A673 (cell line): ENCODE data around the gene BAIAP2L2. TPM values are rescaled to one million over a fixed set of nuclear protein-coding genes. Genes with fewer than 3 reads are reported as not detected.

Experiments used
- BruUV-seq: library from RNA; stranded (reverse); fragments of 400-500 nt; replicated peaks from 2 replicates; lab custom pipeline; 2021; lab: Mats Ljungman, UMichigan
- CTCF ChIA-PET: fragments of 300-600 bp; sonication (Branson Sonifier 250); formaldehyde crosslinking; loops from one replicate; lab custom pipeline; 2022; ENCODE audit warnings: antibody characterized with exemption; lab: Charles Lee
- POLR2A ChIA-PET: fragments of 300-600 bp; sonication (Branson Sonifier 250); formaldehyde crosslinking; loops from one replicate; lab custom pipeline; 2022; ENCODE audit warnings: antibody characterized with exemption; ENCODE audit not compliant: low non-redundant PET; lab: Charles Lee
- DNase-seq: peaks from one replicate; pipeline ENCODE4 v3.0.0-alpha.2; 2015; ENCODE audit warnings: low spot score
- H3K27ac ChIP-seq: fragments of 200-600 bp; sonication (generic); 2 replicates; pipeline ENCODE4 v1.5.1; 2016; ENCODE audit warnings: mixed run types, low read depth, mild to moderate bottlenecking, mixed read lengths, antibody characterized with exemption, low read length; ENCODE audit not compliant: poor library complexity, severe bottlenecking
- H3K27me3 ChIP-seq: fragments of 200-600 bp; sonication (generic); replicated peaks from 2 replicates; pipeline ENCODE4 v1.6.1; 2017; ENCODE audit warnings: mixed run types, low read depth, mild to moderate bottlenecking, mixed read lengths, antibody characterized with exemption, low read length; ENCODE audit not compliant: insufficient read depth, poor library complexity
- H3K36me3 ChIP-seq: fragments of 200-600 bp; sonication (generic); 2 replicates; pipeline ENCODE4 v1.6.1; 2016; ENCODE audit warnings: mixed run types, mild to moderate bottlenecking, mixed read lengths, antibody characterized with exemption, low read length; ENCODE audit not compliant: insufficient read depth, poor library complexity, severe bottlenecking
- H3K4me1 ChIP-seq: fragments of 200-600 bp; sonication (generic); 2 replicates; pipeline ENCODE4 v1.6.1; 2017; ENCODE audit warnings: mixed run types, mild to moderate bottlenecking, mixed read lengths, antibody characterized with exemption, low read length; ENCODE audit not compliant: insufficient read depth, poor library complexity, severe bottlenecking
- H3K4me3 ChIP-seq: fragments of 200-600 bp; sonication (generic); 2 replicates; pipeline ENCODE4 v1.5.1; 2016; ENCODE audit warnings: low read depth, mixed run types, mild to moderate bottlenecking, mixed read lengths, low read length; ENCODE audit not compliant: poor library complexity, severe bottlenecking
- H3K9me3 ChIP-seq: fragments of 200-600 bp; sonication (generic); 2 replicates; pipeline ENCODE4 v1.6.1; 2016; ENCODE audit warnings: mixed run types, low read depth, mild to moderate bottlenecking, mixed read lengths, antibody characterized with exemption, low read length; ENCODE audit not compliant: poor library complexity, severe bottlenecking
- EZH2 ChIP-seq: fragments of 200-600 bp; sonication (generic); IDR thresholded peaks from 2 replicates; pipeline ENCODE4 v1.6.1; 2017; ENCODE audit warnings: borderline replicate concordance, low read depth, mild to moderate bottlenecking, mixed read lengths, antibody characterized with exemption, low read length; ENCODE audit not compliant: poor library complexity, severe bottlenecking
- intact Hi-C: fragments of 100-400 bp; cut with micrococcal nuclease; formaldehyde crosslinking; loops from one replicate; pipeline ENCODE4 v1.10.0; 2022; ENCODE audit not compliant: unreplicated experiment
- total RNA-seq: library from RNA; stranded (reverse); gene quantifications from 2 replicates; pipeline ENCODE4 v1.2.3, GENCODE V29; 2021
- TF ChIP-seq, protein P1 (sequence below): fragments of 300-800, 200-600 bp; sonication (generic); conservative IDR thresholded peaks from 2 replicates; pipeline ENCODE4 v1.5.1; 2017; ENCODE audit warnings: low read depth, mild to moderate bottlenecking, antibody characterized with exemption, low read length, moderate library complexity, mixed read lengths

BAIAP2L2 gene
- total RNA-seq, 1 experiment from 2014 or later = 2.5 TPM

DNA sequence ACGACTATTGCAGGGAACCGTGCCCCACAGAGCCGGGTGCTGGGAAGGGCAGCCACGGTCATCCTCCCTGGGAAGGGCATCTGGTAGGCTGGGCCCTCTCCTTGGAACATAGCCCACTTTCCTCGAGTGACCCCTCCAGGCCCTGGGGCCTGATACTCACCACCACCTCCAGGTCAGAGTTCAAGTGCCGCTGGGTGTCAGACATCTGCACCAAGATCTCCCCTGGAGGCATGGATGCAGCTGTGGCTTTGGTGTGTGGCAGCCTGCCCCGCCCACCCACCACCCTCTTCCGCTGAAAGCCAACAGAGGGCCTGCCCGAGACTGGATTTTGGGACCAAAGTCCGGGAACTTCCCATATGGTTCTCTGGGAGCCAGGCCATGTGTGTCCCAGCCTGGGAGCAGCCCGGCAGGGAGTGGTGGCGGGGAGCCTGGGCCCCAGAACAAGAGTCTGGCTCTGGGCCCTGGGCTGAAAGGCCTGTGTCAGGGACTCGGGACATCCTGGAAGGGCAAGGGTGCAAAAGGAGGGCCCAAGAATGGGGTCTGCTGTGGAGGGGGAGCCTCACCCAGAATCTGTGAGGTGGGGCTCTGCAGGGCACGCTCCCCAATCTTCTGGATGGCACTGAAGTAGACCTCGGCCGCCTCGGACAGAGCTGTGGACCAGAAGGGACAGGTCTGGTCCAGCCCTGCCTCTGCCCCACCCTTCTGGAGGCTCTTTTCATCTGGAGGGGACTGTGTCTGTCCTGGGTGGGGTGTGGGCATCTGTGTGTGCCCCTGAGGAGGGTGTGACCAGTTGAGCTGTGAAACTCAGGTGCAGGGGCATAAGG, 2.6 kb downstream of the BAIAP2L2 start:
- no TSS peak for BruUV-seq
- POLR2A ChIA-PET = no interaction called here

DNA sequence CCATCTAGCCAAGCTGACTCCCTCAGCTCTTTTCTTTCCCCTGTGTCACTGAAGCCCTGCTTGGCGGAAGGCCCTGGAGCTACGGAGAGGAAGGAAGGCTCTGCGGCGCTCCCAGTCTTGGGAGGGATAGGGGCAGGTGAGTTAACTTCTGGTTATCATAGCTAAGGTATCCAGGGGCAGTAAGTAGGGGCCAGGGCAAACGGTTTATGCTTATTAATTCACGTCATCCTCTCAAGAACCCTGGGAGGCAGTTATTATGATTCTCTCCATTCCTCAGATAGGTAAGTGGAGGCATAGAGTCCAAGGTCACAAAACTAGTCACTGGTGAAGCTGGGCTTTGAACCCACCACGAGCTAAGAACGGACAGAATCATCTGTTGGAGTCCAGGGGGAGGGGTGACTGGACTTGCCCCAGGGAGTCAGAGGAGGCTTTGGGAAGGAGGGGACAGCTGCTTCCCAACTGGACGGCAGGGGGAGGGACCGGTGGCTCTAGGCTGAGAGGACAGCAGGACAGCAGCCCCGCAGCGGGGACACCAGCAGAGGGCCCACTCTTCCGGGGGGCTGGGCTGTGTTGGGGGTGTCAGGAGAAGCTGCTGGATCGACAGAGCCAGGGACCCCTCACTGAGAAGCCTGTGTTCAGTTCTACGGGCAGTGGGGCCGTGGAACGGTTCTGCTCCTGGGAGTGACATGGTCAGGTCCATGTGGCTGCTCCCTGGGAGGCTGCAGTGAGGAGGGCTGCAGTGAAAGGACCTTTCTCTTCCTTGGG, 3.5 kb downstream of the BAIAP2L2 start:
- BruUV-seq = no TSS peak
- ChIA-PET CTCF (no interaction called here), POLR2A (no interaction called here)

More for the DNA sequence above, 2.6 kb downstream of the BAIAP2L2 start:
- Histone ChIP-seq H3K36me3 (no peaks in the 10 kb centered on the region), H3K4me1 (no peaks in the 10 kb centered on the region), H3K27me3 (no peaks in the 10 kb centered on the region), H3K4me3 (no peak overlapping the region), H3K27ac (no peak overlapping the region), H3K9me3 (no peaks in the 10 kb centered on the region)
- no peak for DNase-seq
- intact Hi-C loops = no loop called here
- CTCF ChIA-PET = no interaction called here
- no peak for TF ChIP-seq EZH2
- TF ChIP-seq, protein P1, sequence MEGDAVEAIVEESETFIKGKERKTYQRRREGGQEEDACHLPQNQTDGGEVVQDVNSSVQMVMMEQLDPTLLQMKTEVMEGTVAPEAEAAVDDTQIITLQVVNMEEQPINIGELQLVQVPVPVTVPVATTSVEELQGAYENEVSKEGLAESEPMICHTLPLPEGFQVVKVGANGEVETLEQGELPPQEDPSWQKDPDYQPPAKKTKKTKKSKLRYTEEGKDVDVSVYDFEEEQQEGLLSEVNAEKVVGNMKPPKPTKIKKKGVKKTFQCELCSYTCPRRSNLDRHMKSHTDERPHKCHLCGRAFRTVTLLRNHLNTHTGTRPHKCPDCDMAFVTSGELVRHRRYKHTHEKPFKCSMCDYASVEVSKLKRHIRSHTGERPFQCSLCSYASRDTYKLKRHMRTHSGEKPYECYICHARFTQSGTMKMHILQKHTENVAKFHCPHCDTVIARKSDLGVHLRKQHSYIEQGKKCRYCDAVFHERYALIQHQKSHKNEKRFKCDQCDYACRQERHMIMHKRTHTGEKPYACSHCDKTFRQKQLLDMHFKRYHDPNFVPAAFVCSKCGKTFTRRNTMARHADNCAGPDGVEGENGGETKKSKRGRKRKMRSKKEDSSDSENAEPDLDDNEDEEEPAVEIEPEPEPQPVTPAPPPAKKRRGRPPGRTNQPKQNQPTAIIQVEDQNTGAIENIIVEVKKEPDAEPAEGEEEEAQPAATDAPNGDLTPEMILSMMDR = no peak

DNA sequence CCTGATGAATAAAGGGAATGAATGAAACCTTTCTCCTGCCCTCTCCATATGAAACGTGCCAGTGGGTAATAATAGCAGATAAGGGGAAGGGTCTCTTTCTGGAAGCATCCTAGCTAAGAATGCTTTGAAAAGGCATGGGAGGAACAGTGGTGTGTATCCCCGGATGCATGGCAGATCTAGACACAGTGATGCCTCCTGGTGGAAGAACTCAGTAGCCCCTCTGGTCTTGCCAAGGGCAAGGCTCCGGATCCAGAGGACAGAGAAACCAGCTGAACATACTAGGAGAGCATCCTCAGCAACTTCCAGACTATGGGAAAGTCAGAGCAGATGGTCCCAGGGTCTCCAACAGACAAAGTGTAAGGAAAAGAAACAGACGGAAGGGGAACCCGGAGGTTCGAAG, 6.4 kb downstream of the BAIAP2L2 start:
- H3K27ac ChIP-seq = no peak overlapping the region
- POLR2A ChIA-PET = interaction anchor here (0.6 kb wide), 1 partner anchor 15 kb away, joined by 3 read pairs; no protein-coding TSS in a partner anchor
- no peaks in the 10 kb centered on the region for H3K4me1 ChIP-seq
- no peaks in the 10 kb centered on the region for H3K36me3 ChIP-seq
- H3K4me3 ChIP-seq = no peak overlapping the region
- DNase-seq = no peak
- no peaks in the 10 kb centered on the region for H3K27me3 ChIP-seq
- intact Hi-C loops = no loop called here
- CTCF ChIA-PET = interaction anchor here (0.9 to 1.0 kb wide), 2 partner anchors 12 to 52 kb away, joined by 10 read pairs; no protein-coding TSS in a partner anchor
- BruUV-seq = no TSS peak
- no peaks in the 10 kb centered on the region for H3K9me3 ChIP-seq
- no peak for TF ChIP-seq EZH2
- TF ChIP-seq, protein P1 = 0 out of 2 replicates have a peak, but pooled peaks have one; percentile 26

More for the DNA sequence above, 3.5 kb downstream of the BAIAP2L2 start:
- no peak for DNase-seq
- TF ChIP-seq, protein P1 = no peak
- no peak for TF ChIP-seq EZH2
- H3K27me3 ChIP-seq = no peaks in the 10 kb centered on the region
- H3K27ac ChIP-seq = no peak overlapping the region
- no peaks in the 10 kb centered on the region for H3K4me1 ChIP-seq
- no peaks in the 10 kb centered on the region for H3K36me3 ChIP-seq
- no peaks in the 10 kb centered on the region for H3K9me3 ChIP-seq
- intact Hi-C loops = no loop called here
- no peak overlapping the region for H3K4me3 ChIP-seq
